ENCODE measurements around the gene GSTA4.

DNA sequence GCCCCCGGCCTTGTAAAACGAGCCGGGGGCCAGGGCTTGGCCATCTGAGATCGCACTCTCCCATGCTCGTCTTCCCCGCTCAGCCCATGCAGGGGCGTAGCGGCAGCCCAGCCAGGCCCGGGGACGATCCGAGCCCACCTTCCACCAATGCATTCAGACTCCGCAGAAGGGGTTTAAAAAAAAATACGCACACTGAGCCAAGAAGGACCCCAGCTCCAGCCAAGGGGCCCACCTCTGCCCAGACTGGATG, 320 bp downstream of the GSTA4 start:
- no peak for TF ChIP-seq CTCF (IDR thresholded peaks at IDR 0.05)
- no peak for TF ChIP-seq POLR2A (IDR thresholded peaks at IDR 0.05)
- TF ChIP-seq EP300 (IDR thresholded peaks at IDR 0.05), result no peak

All from ovary (tissue), 3 donors.